NK-92 (cell line): ENCODE results near the gene ROCK2.
"Not testable (repeated sequence)": the region's sequence is repeated elsewhere in the genome, so short reads cannot be mapped to it uniquely, and the experiment has no call there.

Experiments used
- DNase-seq: peaks from one replicate; lab custom pipeline; 2025; ENCODE audit not compliant: unreplicated experiment; lab: John Stamatoyannopoulos, UW

ROCK2 gene

GRCh38 chr2:11241412-11242203, 102.8 kb downstream of the ROCK2 start:
- DNase-seq = no peak

- no peak for DNase-seq
These were observed 104.6 kb downstream of the ROCK2 start for GRCh38 chr2:11239666-11240462.

- no peak for DNase-seq
These were observed 105.3 kb downstream of the ROCK2 start for GRCh38 chr2:11239147-11239546.

GRCh38 chr2:11237122-11237521, 107.3 kb downstream of the ROCK2 start:
- DNase-seq = no peak

GRCh38 chr2:11236335-11236734, 108.1 kb downstream of the ROCK2 start:
- DNase-seq = no peak

- DNase-seq = no peak
These were observed 108.9 kb downstream of the ROCK2 start for GRCh38 chr2:11235583-11235982.

- DNase-seq = no peak
These were observed 110.1 kb downstream of the ROCK2 start for GRCh38 chr2:11234309-11234708.

GRCh38 chr2:11231193-11231592, 113.2 kb downstream of the ROCK2 start:
- not testable (repeated sequence) for DNase-seq

- no peak for DNase-seq
These were observed 115.7 kb downstream of the ROCK2 start for GRCh38 chr2:11228692-11229091.

GRCh38 chr2:11227595-11227994, 116.8 kb downstream of the ROCK2 start:
- DNase-seq = no peak

GRCh38 chr2:11224887-11225286, 119.5 kb downstream of the ROCK2 start:
- no peak for DNase-seq

GRCh38 chr2:11222845-11223244, 121.6 kb downstream of the ROCK2 start:
- no peak for DNase-seq

GRCh38 chr2:11220445-11220844, 124.0 kb downstream of the ROCK2 start:
- no peak for DNase-seq

GRCh38 chr2:11215407-11215806, 129.0 kb downstream of the ROCK2 start:
- DNase-seq = no peak

- no peak for DNase-seq
These were observed 129.7 kb downstream of the ROCK2 start for GRCh38 chr2:11214770-11215169.

GRCh38 chr2:11213975-11214374, 130.5 kb downstream of the ROCK2 start:
- DNase-seq = no peak

GRCh38 chr2:11213090-11213638, 131.3 kb downstream of the ROCK2 start:
- no peak for DNase-seq

- DNase-seq = no peak
These were observed 131.8 kb downstream of the ROCK2 start for GRCh38 chr2:11212645-11213044.

- no peak for DNase-seq
These were observed 136.4 kb downstream of the ROCK2 start for GRCh38 chr2:11208083-11208482.

GRCh38 chr2:11203480-11203879, 141.0 kb downstream of the ROCK2 start:
- DNase-seq = no peak

- no peak for DNase-seq
These were observed 142.5 kb downstream of the ROCK2 start for GRCh38 chr2:11201969-11202368.

GRCh38 chr2:11200651-11201050, 143.8 kb downstream of the ROCK2 start:
- no peak for DNase-seq
